GM19193 (cell line): ENCODE results near the gene NT5C1A.

ENCODE experiments used
- POLR2A ChIP-seq: IDR thresholded peaks from 4 replicates; pipeline ENCODE4 v1.6.1; 2011; ENCODE audit not compliant: insufficient read depth, insufficient read length; ENCODE audit errors: extremely low read depth

NT5C1A gene

GRCh38 chr1:39671793-39672550, at the start of gene NT5C1A:
Gene NT5C1A, minus strand, starts transcription at chr1:39672107. Its CDS starts 69 bp downstream, at chr1:39672038.
- TF ChIP-seq POLR2A, result no peak

- TF ChIP-seq POLR2A, result no peak
These were observed 49.8 kb upstream of the NT5C1A start for GRCh38 chr1:39721664-39722063.

GRCh38 chr1:39720094-39720999, 48.4 kb upstream of the NT5C1A start:
- no peak for TF ChIP-seq POLR2A

- no peak for TF ChIP-seq POLR2A
These were observed 45.9 kb upstream of the NT5C1A start for GRCh38 chr1:39717809-39718208.

- TF ChIP-seq POLR2A, result no peak
These were observed 41.6 kb upstream of the NT5C1A start for GRCh38 chr1:39713557-39713956.

GRCh38 chr1:39711966-39712340, 40.0 kb upstream of the NT5C1A start:
- no peak for TF ChIP-seq POLR2A

- no peak for TF ChIP-seq POLR2A
These were observed 39.4 kb upstream of the NT5C1A start for GRCh38 chr1:39711104-39711965.

- no peak for TF ChIP-seq POLR2A
These were observed 35.6 kb upstream of the NT5C1A start for GRCh38 chr1:39707506-39707905.

- no peak for TF ChIP-seq POLR2A
These were observed 32.9 kb upstream of the NT5C1A start for GRCh38 chr1:39704757-39705156.

- TF ChIP-seq POLR2A, result no peak
These were observed 29.1 kb upstream of the NT5C1A start for GRCh38 chr1:39701049-39701439.

- no peak for TF ChIP-seq POLR2A
These were observed 28.4 kb upstream of the NT5C1A start for GRCh38 chr1:39700348-39700747.

GRCh38 chr1:39699419-39699818, 27.5 kb upstream of the NT5C1A start:
- TF ChIP-seq POLR2A, result no peak

GRCh38 chr1:39698568-39698967, 26.7 kb upstream of the NT5C1A start:
- no peak for TF ChIP-seq POLR2A

- TF ChIP-seq POLR2A, result no peak
These were observed 24.5 kb upstream of the NT5C1A start for GRCh38 chr1:39696448-39696847.

GRCh38 chr1:39695016-39695415, 23.1 kb upstream of the NT5C1A start:
- no peak for TF ChIP-seq POLR2A

- TF ChIP-seq POLR2A, result no peak
These were observed 22.1 kb upstream of the NT5C1A start for GRCh38 chr1:39694026-39694425.
